NB4 (cell line): ENCODE measurements around the gene HSF2.

ENCODE experiments used
- CTCF ChIP-seq: IDR thresholded peaks from one replicate; pipeline ENCODE4 v1.5.1; 2012; ENCODE audit warnings: low read depth, low read length
- POLR2A ChIP-seq: IDR thresholded peaks from 2 replicates; pipeline ENCODE4 v1.6.1; 2011; ENCODE audit warnings: mild to moderate bottlenecking; ENCODE audit not compliant: insufficient read length; ENCODE audit errors: extremely low read depth

DNA sequence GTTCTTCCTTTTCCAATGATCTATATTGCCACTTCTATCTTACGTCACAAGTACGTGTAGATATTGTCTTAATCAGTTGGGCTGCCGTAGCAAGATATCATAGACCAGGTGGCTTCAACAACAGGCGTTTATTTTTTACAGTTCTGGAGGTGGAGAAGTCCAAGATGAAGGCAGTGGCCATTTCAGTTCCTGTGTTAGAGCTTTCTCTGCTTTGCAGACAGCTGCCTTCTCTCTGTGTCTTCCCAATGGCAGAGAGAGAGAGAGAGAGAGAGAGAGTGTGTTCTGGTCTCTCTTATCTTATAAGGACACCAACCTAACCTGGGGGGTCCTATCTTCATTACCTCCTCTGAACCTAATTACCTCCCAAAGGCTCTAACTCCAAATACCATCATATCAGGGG, 8.3 kb downstream of the HSF2 start:
- TF ChIP-seq CTCF = no peak
- TF ChIP-seq POLR2A = no peak
